SK-N-SH (cell line): ENCODE data around the gene POU2AF1. TPM values are rescaled to one million over a fixed set of nuclear protein-coding genes. Genes with fewer than 3 reads are reported as not detected.

Experiments used
- CTCF ChIA-PET: fragments of 300-600, 350-600 bp; formaldehyde crosslinking; extraction: SDS; loops from one replicate; lab custom pipeline; 2021; lab: Yijun Ruan, JAX
- POLR2A ChIA-PET: fragments of 350-600 bp; sonication (Branson Sonifier 250); formaldehyde crosslinking; extraction: SDS; loops from one replicate; lab custom pipeline; 2020; ENCODE audit warnings: antibody characterized with exemption, inconsistent platforms; lab: Yijun Ruan, JAX
- DNase-seq: peaks from one replicate; pipeline ENCODE4 v3.0.0; 2012
- H2AFZ ChIP-seq: fragments of 200-600 bp; sonication (generic); 2 replicates; pipeline ENCODE4 v1.8.1; 2016; ENCODE audit warnings: antibody characterized with exemption, mild to moderate bottlenecking, low read depth
- H3F3A ChIP-seq: fragments of 200-600 bp; sonication (generic); replicated peaks from 2 replicates; pipeline ENCODE3; 2016; ENCODE audit warnings: antibody characterized with exemption, mild to moderate bottlenecking; ENCODE audit not compliant: insufficient read depth
- H3K27ac ChIP-seq, 2 experiments: fragments of 200-500 bp in 1 of 2; fragments of 200-600 bp in 1 of 2; sonication (Bioruptor generic) in 1 of 2; sonication (generic), shearing (Covaris generic) in 1 of 2; 2 replicates each; pipeline versions ENCODE4 v1.5.1 to v1.6.1; 2014 to 2016; ENCODE audit warnings: low read depth in 2 of 2, inconsistent platforms in 1 of 2, low read length in 1 of 2, mild to moderate bottlenecking in 1 of 2, mixed read lengths in 1 of 2
- H3K27me3 ChIP-seq: fragments of 200-600 bp; sonication (generic), shearing (Covaris generic); 2 replicates; pipeline ENCODE4 v1.6.1; 2016; ENCODE audit warnings: mixed run types; ENCODE audit not compliant: insufficient read depth
- H3K36me3 ChIP-seq, 2 experiments: fragments of 200-500 bp in 1 of 2; fragments of 200-600 bp in 1 of 2; sonication (Bioruptor generic) in 1 of 2; sonication (generic) in 1 of 2; replicated peaks in 1 of 2; 2 replicates each; pipeline versions ENCODE3 to v1.5.1; 2014 to 2016; ENCODE audit warnings: low read length in 1 of 2, mild to moderate bottlenecking in 1 of 2; ENCODE audit not compliant: insufficient read depth in 2 of 2, control insufficient read depth in 1 of 2
- H3K4me1 ChIP-seq, 2 experiments: fragments of 200-500 bp in 1 of 2; fragments of 200-600 bp in 1 of 2; sonication (Bioruptor generic) in 1 of 2; sonication (generic), shearing (Covaris generic) in 1 of 2; 2 replicates each; pipeline versions ENCODE4 v1.5.1 to v1.6.1; 2014 to 2016; ENCODE audit warnings: low read depth in 1 of 2, low read length in 1 of 2, mixed run types in 1 of 2; ENCODE audit not compliant: insufficient read depth in 2 of 2, control insufficient read depth in 1 of 2
- H3K4me2 ChIP-seq: fragments of 200-600 bp; sonication (generic), shearing (Covaris generic); 2 replicates; pipeline ENCODE4 v1.6.1; 2017; ENCODE audit warnings: mixed run types
- H3K4me3 ChIP-seq, 2 experiments: fragments of 200-500 bp in 1 of 2; fragments of 200-600 bp in 1 of 2; sonication (Bioruptor generic) in 1 of 2; sonication (generic), shearing (Covaris generic) in 1 of 2; 2 replicates each; pipeline versions ENCODE4 v1.5.1 to v1.8.1; 2014 to 2016; ENCODE audit warnings: low read depth in 2 of 2, inconsistent platforms in 1 of 2, low read length in 1 of 2, mild to moderate bottlenecking in 1 of 2, mixed read lengths in 1 of 2, moderate library complexity in 1 of 2
- H3K79me2 ChIP-seq: fragments of 200-600 bp; sonication (generic); 2 replicates; pipeline ENCODE4 v1.8.1; 2017; ENCODE audit warnings: mild to moderate bottlenecking; ENCODE audit not compliant: insufficient read depth
- H3K9ac ChIP-seq: fragments of 200-600 bp; sonication (generic); 2 replicates; pipeline ENCODE4 v1.6.1; 2017; ENCODE audit warnings: mixed run types
- H3K9me2 ChIP-seq: fragments of 200-600 bp; sonication (generic); 2 replicates; pipeline ENCODE4 v1.6.1; 2017; ENCODE audit warnings: mixed run types
- H3K9me3 ChIP-seq: fragments of 200-600 bp; sonication (generic); 2 replicates; pipeline ENCODE4 v1.6.1; 2017; ENCODE audit warnings: mixed run types, mild to moderate bottlenecking, moderate library complexity
- H4K20me1 ChIP-seq: fragments of 200-600 bp; sonication (generic); 2 replicates; pipeline ENCODE4 v1.6.1; 2017; ENCODE audit warnings: mild to moderate bottlenecking, mixed run types; ENCODE audit not compliant: insufficient read depth
- CHD2 ChIP-seq: fragments of 150-350 bp; IDR thresholded peaks from 2 replicates; pipeline ENCODE4 v1.6.1; 2018; ENCODE audit warnings: low read length; ENCODE audit not compliant: partially characterized antibody
- ELF1 ChIP-seq: IDR thresholded peaks from 2 replicates; pipeline ENCODE4 v1.4.0; 2012
- EZH2phosphoT487 ChIP-seq: fragments of 200-600 bp; sonication (generic); IDR thresholded peaks from 2 replicates; pipeline ENCODE4 v1.6.1; 2017; ENCODE audit warnings: low read depth, mixed run types, mild to moderate bottlenecking, antibody characterized with exemption, moderate library complexity, borderline replicate concordance
- FOSL2 ChIP-seq: IDR thresholded peaks from 2 replicates; pipeline ENCODE4 v1.4.0; 2012; ENCODE audit warnings: low read depth, mild to moderate bottlenecking, moderate library complexity, borderline replicate concordance
- GABPA ChIP-seq: IDR thresholded peaks from 2 replicates; pipeline ENCODE4 v1.4.0; 2012; ENCODE audit warnings: low read depth, mild to moderate bottlenecking
- NRF1 ChIP-seq: IDR thresholded peaks from 2 replicates; pipeline ENCODE4 v1.6.1; 2012; ENCODE audit warnings: low read depth, mild to moderate bottlenecking, low read length
- RAD21 ChIP-seq: IDR thresholded peaks from 2 replicates; pipeline ENCODE4 v1.6.1; 2012; ENCODE audit warnings: mild to moderate bottlenecking, low read length
- RCOR1 ChIP-seq: fragments of 150-350 bp; IDR thresholded peaks from 2 replicates; pipeline ENCODE4 v1.6.1; 2017; ENCODE audit warnings: antibody characterized with exemption, low read length
- SMC3 ChIP-seq: IDR thresholded peaks from 2 replicates; pipeline ENCODE4 v1.6.1; 2012; ENCODE audit warnings: low read depth, low read length, improper control_type of control experiment
- TAF1 ChIP-seq: IDR thresholded peaks from 2 replicates; pipeline ENCODE4 v1.6.1; 2012; ENCODE audit warnings: low read depth, mild to moderate bottlenecking, low read length, moderate library complexity, borderline replicate concordance
- WGBS: methylation state at CpG from one replicate; pipeline ENCODE4 v1.1.6; 2017; ENCODE audit warnings: low lambda C conversion rate; 5-methylcytosine and 5-hydroxymethylcytosine counted together
- polyA plus RNA-seq, 3 experiments: library from polyadenylated mRNA; depleted of rRNA; stranded (reverse); fragments of >200 nt; gene quantifications; 2 replicates each; pipeline ENCODE4 v1.2.3, GENCODE V29; 2012
- TF ChIP-seq, protein P1 (sequence below): fragments of 200-600 bp; sonication (generic); IDR thresholded peaks from 2 replicates; pipeline ENCODE4 v1.6.1; 2017; ENCODE audit warnings: antibody characterized with exemption, mild to moderate bottlenecking, moderate library complexity
- TF ChIP-seq, protein P2 (sequence below): IDR thresholded peaks from 2 replicates; pipeline ENCODE4 v1.4.0; 2012; ENCODE audit warnings: low read depth, borderline replicate concordance
- TF ChIP-seq, protein P3 (sequence below): IDR thresholded peaks from 2 replicates; pipeline ENCODE4 v1.4.0; 2012; ENCODE audit warnings: low read depth
- TF ChIP-seq, protein P4 (sequence below): IDR thresholded peaks from 2 replicates; pipeline ENCODE4 v1.6.1; 2012; ENCODE audit warnings: mild to moderate bottlenecking, low read depth, low read length, moderate library complexity
- TF ChIP-seq, protein P5 (sequence below): fragments of 150-350 bp; IDR thresholded peaks from 2 replicates; pipeline ENCODE4 v1.6.1; 2017; ENCODE audit warnings: antibody characterized with exemption, low read length, low read depth, borderline replicate concordance

The POU2AF1 gene
- polyA plus RNA-seq, 1 of the 3 experiments (the other 2 are of a cell fraction), result 0.07 TPM

DNA sequence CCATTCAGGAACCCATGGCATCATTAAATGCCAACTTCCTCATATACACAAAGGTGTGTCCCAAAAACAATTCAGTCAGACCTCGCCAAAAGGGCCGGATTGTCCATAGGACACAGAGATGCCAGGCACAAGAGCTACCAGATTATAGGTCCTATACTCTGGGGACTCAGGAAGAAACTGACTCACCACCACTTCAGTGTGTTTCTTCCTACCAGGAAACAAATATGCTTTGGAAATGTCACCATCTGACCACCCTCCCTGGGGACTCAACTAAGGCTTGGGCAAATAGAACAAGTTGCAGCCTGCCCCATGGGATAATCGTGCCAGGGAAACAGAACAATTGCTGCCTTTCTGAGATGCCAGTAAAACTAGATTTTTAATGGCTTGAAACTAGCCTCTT is 69.0 kb downstream of the POU2AF1 start:
- Histone ChIP-seq H3K9me3 (no peaks in the 10 kb centered on the region), H3K9ac (no peak overlapping the region), H3K4me2 (no peak overlapping the region), H3K79me2 (no peaks in the 10 kb centered on the region), H3K9me2 (no peaks in the 10 kb centered on the region), H3K27ac (no peak overlapping the region), H2AFZ (no peak overlapping the region), H3K36me3 (no peaks in the 10 kb centered on the region), H4K20me1 (no peaks in the 10 kb centered on the region), H3K27me3 (peaks cover 16% of the 10 kb centered on the region; the same call in 1 of the 2 replicates), H3K4me1 (peaks cover 0 to 4% of the 10 kb centered on the region in 2 experiments; a peak in 1 of 4 replicates), H3F3A (no peaks in the 10 kb centered on the region), H3K4me3 (no peak overlapping the region)
- CTCF ChIA-PET, result interaction anchor here (0.8 to 4.8 kb wide), 4 partner anchors 11 to 155 kb away, joined by 3 to 22 read pairs (median 4); partner anchors contain the start of gene POU2AF3
- no peak for DNase-seq
- POLR2A ChIA-PET, result no interaction called here
- TF ChIP-seq RAD21 (no peak), SMC3 (no peak), GABPA (no peak), EZH2phosphoT487 (no peak), RCOR1 (no peak), NRF1 (no peak), CHD2 (no peak), TAF1 (no peak), FOSL2 (no peak), ELF1 (no peak)
- TF ChIP-seq, protein P1, sequence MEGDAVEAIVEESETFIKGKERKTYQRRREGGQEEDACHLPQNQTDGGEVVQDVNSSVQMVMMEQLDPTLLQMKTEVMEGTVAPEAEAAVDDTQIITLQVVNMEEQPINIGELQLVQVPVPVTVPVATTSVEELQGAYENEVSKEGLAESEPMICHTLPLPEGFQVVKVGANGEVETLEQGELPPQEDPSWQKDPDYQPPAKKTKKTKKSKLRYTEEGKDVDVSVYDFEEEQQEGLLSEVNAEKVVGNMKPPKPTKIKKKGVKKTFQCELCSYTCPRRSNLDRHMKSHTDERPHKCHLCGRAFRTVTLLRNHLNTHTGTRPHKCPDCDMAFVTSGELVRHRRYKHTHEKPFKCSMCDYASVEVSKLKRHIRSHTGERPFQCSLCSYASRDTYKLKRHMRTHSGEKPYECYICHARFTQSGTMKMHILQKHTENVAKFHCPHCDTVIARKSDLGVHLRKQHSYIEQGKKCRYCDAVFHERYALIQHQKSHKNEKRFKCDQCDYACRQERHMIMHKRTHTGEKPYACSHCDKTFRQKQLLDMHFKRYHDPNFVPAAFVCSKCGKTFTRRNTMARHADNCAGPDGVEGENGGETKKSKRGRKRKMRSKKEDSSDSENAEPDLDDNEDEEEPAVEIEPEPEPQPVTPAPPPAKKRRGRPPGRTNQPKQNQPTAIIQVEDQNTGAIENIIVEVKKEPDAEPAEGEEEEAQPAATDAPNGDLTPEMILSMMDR, result no peak
- TF ChIP-seq, protein P2, sequence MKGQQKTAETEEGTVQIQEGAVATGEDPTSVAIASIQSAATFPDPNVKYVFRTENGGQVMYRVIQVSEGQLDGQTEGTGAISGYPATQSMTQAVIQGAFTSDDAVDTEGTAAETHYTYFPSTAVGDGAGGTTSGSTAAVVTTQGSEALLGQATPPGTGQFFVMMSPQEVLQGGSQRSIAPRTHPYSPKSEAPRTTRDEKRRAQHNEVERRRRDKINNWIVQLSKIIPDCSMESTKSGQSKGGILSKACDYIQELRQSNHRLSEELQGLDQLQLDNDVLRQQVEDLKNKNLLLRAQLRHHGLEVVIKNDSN, result no peak
- TF ChIP-seq, protein P3, sequence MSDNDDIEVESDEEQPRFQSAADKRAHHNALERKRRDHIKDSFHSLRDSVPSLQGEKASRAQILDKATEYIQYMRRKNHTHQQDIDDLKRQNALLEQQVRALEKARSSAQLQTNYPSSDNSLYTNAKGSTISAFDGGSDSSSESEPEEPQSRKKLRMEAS, result no peak
- TF ChIP-seq, protein P4, sequence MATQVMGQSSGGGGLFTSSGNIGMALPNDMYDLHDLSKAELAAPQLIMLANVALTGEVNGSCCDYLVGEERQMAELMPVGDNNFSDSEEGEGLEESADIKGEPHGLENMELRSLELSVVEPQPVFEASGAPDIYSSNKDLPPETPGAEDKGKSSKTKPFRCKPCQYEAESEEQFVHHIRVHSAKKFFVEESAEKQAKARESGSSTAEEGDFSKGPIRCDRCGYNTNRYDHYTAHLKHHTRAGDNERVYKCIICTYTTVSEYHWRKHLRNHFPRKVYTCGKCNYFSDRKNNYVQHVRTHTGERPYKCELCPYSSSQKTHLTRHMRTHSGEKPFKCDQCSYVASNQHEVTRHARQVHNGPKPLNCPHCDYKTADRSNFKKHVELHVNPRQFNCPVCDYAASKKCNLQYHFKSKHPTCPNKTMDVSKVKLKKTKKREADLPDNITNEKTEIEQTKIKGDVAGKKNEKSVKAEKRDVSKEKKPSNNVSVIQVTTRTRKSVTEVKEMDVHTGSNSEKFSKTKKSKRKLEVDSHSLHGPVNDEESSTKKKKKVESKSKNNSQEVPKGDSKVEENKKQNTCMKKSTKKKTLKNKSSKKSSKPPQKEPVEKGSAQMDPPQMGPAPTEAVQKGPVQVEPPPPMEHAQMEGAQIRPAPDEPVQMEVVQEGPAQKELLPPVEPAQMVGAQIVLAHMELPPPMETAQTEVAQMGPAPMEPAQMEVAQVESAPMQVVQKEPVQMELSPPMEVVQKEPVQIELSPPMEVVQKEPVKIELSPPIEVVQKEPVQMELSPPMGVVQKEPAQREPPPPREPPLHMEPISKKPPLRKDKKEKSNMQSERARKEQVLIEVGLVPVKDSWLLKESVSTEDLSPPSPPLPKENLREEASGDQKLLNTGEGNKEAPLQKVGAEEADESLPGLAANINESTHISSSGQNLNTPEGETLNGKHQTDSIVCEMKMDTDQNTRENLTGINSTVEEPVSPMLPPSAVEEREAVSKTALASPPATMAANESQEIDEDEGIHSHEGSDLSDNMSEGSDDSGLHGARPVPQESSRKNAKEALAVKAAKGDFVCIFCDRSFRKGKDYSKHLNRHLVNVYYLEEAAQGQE, result no peak
- TF ChIP-seq, protein P5, sequence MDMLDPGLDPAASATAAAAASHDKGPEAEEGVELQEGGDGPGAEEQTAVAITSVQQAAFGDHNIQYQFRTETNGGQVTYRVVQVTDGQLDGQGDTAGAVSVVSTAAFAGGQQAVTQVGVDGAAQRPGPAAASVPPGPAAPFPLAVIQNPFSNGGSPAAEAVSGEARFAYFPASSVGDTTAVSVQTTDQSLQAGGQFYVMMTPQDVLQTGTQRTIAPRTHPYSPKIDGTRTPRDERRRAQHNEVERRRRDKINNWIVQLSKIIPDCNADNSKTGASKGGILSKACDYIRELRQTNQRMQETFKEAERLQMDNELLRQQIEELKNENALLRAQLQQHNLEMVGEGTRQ, result no peak
- 37% methylated on average over 2 of the region's 3 CpGs for WGBS
